ENCODE data around the gene RLBP1.

GRCh38 chr15:89201465-89202005, 19.8 kb downstream of the RLBP1 start:
- TF ChIP-seq NR2C2 (CRISPR knock-in tag; IDR thresholded peaks at IDR 0.05) (no peak), NR2C2 (tag; IDR thresholded peaks at IDR 0.05) (no peak), ETV5 (CRISPR knock-in tag; IDR thresholded peaks at IDR 0.05; ENCODE audit: low read depth) (no peak), PHF21A (IDR thresholded peaks at IDR 0.05; ENCODE audit: borderline replicate concordance, low read depth) (no peak), BCOR (IDR thresholded peaks at IDR 0.05) (no peak), CBX8 (IDR thresholded peaks at IDR 0.05; ENCODE audit: borderline replicate concordance, extremely low read depth, low read depth, low read length, poor library complexity, severe bottlenecking) (no peak), SMARCE1 (IDR thresholded peaks at IDR 0.05) (no peak), SP1 (CRISPR knock-in tag; IDR thresholded peaks at IDR 0.05) (no peak), POLR2AphosphoS5 (IDR thresholded peaks at IDR 0.05; ENCODE audit: control insufficient read depth, insufficient read depth, low read depth, low read length) (no peak), SMARCC2 (IDR thresholded peaks at IDR 0.05; ENCODE audit: low read depth) (no peak), POLR2A (conservative IDR thresholded peaks at IDR 0.05) (no peak), SAP30 (IDR thresholded peaks at IDR 0.05; ENCODE audit: borderline replicate concordance, insufficient read depth, low read depth, low read length, poor library complexity, severe bottlenecking) (no peak), NFYB (IDR thresholded peaks at IDR 0.05; ENCODE audit: extremely low read depth, insufficient read length) (no peak)
- TF ChIP-seq, protein P1, sequence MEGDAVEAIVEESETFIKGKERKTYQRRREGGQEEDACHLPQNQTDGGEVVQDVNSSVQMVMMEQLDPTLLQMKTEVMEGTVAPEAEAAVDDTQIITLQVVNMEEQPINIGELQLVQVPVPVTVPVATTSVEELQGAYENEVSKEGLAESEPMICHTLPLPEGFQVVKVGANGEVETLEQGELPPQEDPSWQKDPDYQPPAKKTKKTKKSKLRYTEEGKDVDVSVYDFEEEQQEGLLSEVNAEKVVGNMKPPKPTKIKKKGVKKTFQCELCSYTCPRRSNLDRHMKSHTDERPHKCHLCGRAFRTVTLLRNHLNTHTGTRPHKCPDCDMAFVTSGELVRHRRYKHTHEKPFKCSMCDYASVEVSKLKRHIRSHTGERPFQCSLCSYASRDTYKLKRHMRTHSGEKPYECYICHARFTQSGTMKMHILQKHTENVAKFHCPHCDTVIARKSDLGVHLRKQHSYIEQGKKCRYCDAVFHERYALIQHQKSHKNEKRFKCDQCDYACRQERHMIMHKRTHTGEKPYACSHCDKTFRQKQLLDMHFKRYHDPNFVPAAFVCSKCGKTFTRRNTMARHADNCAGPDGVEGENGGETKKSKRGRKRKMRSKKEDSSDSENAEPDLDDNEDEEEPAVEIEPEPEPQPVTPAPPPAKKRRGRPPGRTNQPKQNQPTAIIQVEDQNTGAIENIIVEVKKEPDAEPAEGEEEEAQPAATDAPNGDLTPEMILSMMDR (IDR thresholded peaks at IDR 0.05 in 2 of 3, conservative IDR thresholded peaks at IDR 0.05 in 1 of 3; ENCODE audit: insufficient read depth in 2 of 3, low read depth in 1 of 3, low read length in 3 of 3) = no peak

All from K562 (cell line).